Activated CD8-positive, alpha-beta T cell treated with anti-CD3 and anti-CD28 coated beads for 36 hours (primary cell): ENCODE results near the gene MMP19. TPM values are rescaled to one million over a fixed set of nuclear protein-coding genes. Genes with fewer than 3 reads are reported as not detected.

ENCODE experiments used
- ATAC-seq: fragments of 200-7000 bp; cut with Tn5 transposase; one replicate; pipeline ENCODE4 v1.10.0; 2021; ENCODE audit warnings: mild to moderate bottlenecking, moderate library complexity
- CTCF ChIA-PET: fragments of 350-600 bp; sonication (Branson Sonifier 250); formaldehyde crosslinking; loops from one replicate; lab custom pipeline; 2021; ENCODE audit warnings: antibody characterized with exemption; lab: Charles Lee
- POLR2A ChIA-PET: fragments of 350-600 bp; sonication (Branson Sonifier 250); formaldehyde crosslinking; loops from one replicate; lab custom pipeline; 2021; ENCODE audit warnings: antibody characterized with exemption; lab: Charles Lee
- DNase-seq: peaks from one replicate; pipeline ENCODE4 v3.0.0-alpha.2; 2020
- H3K27ac Mint-ChIP-seq: one replicate; pipeline ENCODE4 v1.8.0; 2021; ENCODE audit warnings: mild to moderate bottlenecking, mixed read lengths
- H3K27me3 Mint-ChIP-seq: one replicate; pipeline ENCODE4 v1.8.0; 2021; ENCODE audit warnings: mixed read lengths
- H3K36me3 Mint-ChIP-seq: one replicate; pipeline ENCODE4 v1.8.0; 2021; ENCODE audit warnings: low read depth, mixed read lengths
- H3K4me1 Mint-ChIP-seq: one replicate; pipeline ENCODE4 v1.8.0; 2021; ENCODE audit warnings: low read depth, mixed read lengths
- H3K4me3 Mint-ChIP-seq: one replicate; pipeline ENCODE4 v1.8.0; 2021; ENCODE audit warnings: mild to moderate bottlenecking, moderate library complexity, mixed read lengths
- H3K9me3 Mint-ChIP-seq: one replicate; pipeline ENCODE4 v1.8.0; 2021; ENCODE audit warnings: mixed read lengths
- intact Hi-C: fragments of 100-400 bp; cut with micrococcal nuclease; formaldehyde crosslinking; loops from one replicate; pipeline ENCODE4 v1.10.0; 2022
- total RNA-seq, 2 experiments: library from RNA; stranded (reverse); gene quantifications; one replicate each; pipeline ENCODE4 v1.2.3, GENCODE V29; 2021
- TF ChIP-seq, protein P1 (sequence below): fragments of 200-600 bp; IDR thresholded peaks from one replicate; pipeline ENCODE4 v1.8.0; 2022; ENCODE audit warnings: antibody characterized with exemption, mild to moderate bottlenecking

The MMP19 gene
- total RNA-seq, 2 experiments from 2014 or later, result not detected

DNA sequence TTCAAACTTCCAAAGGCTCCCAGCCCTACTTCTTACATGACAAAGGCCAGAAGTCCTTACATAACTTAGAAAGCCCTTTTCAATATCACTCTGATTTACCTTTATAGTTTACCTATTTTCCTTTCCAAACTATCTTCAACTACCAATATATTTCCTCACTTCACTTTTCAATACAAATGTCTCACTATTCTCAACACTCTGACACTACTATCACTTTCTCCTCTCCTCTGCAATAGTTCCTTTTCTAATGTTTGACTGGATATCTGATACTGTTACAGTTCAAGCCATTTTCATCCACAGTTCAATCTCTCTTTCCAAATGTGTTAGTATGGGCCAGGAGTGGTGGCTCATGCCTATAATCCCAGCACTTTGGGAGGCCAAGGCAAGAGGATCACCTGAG is 28.5 kb downstream of the MMP19 start:
- POLR2A ChIA-PET, result interaction anchor here (1.2 kb wide), 2 partner anchors 15 to 67 kb away, joined by 3 to 6 read pairs; partner anchors contain the start of gene DNAJC14
- TF ChIP-seq, protein P1, sequence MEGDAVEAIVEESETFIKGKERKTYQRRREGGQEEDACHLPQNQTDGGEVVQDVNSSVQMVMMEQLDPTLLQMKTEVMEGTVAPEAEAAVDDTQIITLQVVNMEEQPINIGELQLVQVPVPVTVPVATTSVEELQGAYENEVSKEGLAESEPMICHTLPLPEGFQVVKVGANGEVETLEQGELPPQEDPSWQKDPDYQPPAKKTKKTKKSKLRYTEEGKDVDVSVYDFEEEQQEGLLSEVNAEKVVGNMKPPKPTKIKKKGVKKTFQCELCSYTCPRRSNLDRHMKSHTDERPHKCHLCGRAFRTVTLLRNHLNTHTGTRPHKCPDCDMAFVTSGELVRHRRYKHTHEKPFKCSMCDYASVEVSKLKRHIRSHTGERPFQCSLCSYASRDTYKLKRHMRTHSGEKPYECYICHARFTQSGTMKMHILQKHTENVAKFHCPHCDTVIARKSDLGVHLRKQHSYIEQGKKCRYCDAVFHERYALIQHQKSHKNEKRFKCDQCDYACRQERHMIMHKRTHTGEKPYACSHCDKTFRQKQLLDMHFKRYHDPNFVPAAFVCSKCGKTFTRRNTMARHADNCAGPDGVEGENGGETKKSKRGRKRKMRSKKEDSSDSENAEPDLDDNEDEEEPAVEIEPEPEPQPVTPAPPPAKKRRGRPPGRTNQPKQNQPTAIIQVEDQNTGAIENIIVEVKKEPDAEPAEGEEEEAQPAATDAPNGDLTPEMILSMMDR, result no peak
- Mint-ChIP-seq H3K4me3 (no peak overlapping the region), H3K4me1 (peaks cover 46% of the 10 kb centered on the region), H3K27me3 (no peaks in the 10 kb centered on the region), H3K36me3 (peaks cover 22% of the 10 kb centered on the region), H3K27ac (peak overlapping the region; percentile 13), H3K9me3 (no peaks in the 10 kb centered on the region)
- intact Hi-C loops, result no loop called here
- CTCF ChIA-PET, result interaction anchor here (0.9 to 2.3 kb wide), 4 partner anchors 76 to 126 kb away, joined by 3 to 13 read pairs (median 4); no protein-coding TSS in a partner anchor
- ATAC-seq (no peak), DNase-seq (no peak)

DNA sequence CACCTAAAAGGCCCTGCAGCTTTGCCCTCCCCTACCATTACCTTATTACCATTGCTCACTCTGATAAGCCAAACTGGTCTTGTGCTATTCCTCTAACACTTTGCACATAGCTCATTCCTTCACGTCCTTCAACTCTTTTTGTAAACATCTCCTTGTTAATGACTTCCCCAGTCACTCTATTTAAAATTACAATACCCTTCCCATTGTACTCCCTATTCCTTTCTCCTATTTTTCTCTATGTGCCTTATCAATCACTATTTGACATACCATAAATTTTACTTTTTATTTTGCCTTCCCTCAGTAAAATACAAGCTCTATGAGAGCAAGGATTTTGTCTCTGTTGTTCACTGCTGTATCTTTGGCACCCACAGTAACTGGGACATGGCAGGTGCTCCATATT is 30.6 kb downstream of the MMP19 start:
- ChIA-PET CTCF (interaction anchor here (0.6 to 2.3 kb wide), 8 partner anchors 11 to 444 kb away, joined by 3 to 13 read pairs (median 4); no protein-coding TSS in a partner anchor), POLR2A (interaction anchor here (1.0 to 1.4 kb wide), 5 partner anchors 9 to 187 kb away, joined by 3 to 4 read pairs (median 3); no protein-coding TSS in a partner anchor)
- no peak for ATAC-seq
- intact Hi-C loops, result no loop called here
- no peak overlapping the region for H3K4me3 Mint-ChIP-seq
- no peaks in the 10 kb centered on the region for H3K9me3 Mint-ChIP-seq
- H3K36me3 Mint-ChIP-seq, result peaks cover 30% of the 10 kb centered on the region
- TF ChIP-seq, protein P1, result no peak
- H3K27me3 Mint-ChIP-seq, result no peaks in the 10 kb centered on the region
- no peak for DNase-seq
- peaks cover 38% of the 10 kb centered on the region for H3K4me1 Mint-ChIP-seq
- H3K27ac Mint-ChIP-seq, result no peak overlapping the region

DNA sequence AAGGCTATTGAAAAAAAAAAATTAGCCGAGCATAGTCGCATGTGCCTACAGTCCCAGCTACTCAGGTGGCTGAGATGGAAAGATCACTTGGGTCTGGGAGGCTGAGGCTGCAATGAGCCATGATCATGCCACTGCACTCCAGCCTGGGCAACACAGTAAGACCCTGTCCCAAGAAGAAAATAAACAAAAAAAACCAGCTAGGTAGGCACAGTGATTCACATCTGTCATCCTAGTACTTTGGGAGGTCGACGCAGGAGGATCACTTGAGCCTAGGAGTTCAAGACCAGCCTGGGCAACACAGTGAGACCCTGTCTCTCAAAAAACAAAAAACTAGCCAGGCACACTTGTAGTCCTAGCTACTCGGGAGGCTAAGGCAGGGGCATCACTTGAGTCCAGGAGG is 33.5 kb downstream of the MMP19 start:
- ChIA-PET CTCF (interaction anchor here (0.7 to 1.3 kb wide), 2 partner anchors 16 to 130 kb away, joined by 3 to 4 read pairs; no protein-coding TSS in a partner anchor), POLR2A (interaction anchor here (1.3 kb wide), 1 partner anchor 20 kb away, joined by 4 read pairs; the partner anchor contains the start of gene DNAJC14)
- H3K36me3 Mint-ChIP-seq, result peaks cover 26% of the 10 kb centered on the region
- no peak overlapping the region for H3K27ac Mint-ChIP-seq
- no peak for ATAC-seq
- peaks cover 32% of the 10 kb centered on the region for H3K4me1 Mint-ChIP-seq
- no peak for DNase-seq
- H3K4me3 Mint-ChIP-seq, result no peak overlapping the region
- H3K27me3 Mint-ChIP-seq, result no peaks in the 10 kb centered on the region
- TF ChIP-seq, protein P1, result no peak
- intact Hi-C loops, result no loop called here
- no peaks in the 10 kb centered on the region for H3K9me3 Mint-ChIP-seq

DNA sequence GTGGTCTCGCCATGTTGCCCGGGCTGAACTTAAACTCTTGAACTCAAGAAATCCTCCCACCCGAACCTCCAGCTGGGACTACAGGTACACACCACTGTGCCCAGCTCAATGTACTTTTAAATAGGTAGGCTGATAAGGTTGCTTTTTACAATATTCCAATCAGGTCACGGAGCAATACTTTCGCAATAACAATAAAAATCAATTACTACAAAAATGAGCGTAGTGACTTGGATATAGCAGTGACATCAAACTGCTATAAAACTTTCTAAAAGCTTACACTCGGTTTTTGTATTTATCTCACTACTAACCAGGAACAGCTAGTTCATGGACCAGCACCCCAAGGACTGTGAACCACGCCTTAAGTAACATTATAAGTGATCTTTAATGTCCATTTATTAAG is 35.8 kb downstream of the MMP19 start:
- no peak for ATAC-seq
- Mint-ChIP-seq H3K4me3 (no peak overlapping the region), H3K27ac (no peak overlapping the region), H3K36me3 (peaks cover 25% of the 10 kb centered on the region), H3K4me1 (peaks cover 19% of the 10 kb centered on the region), H3K27me3 (no peaks in the 10 kb centered on the region), H3K9me3 (no peaks in the 10 kb centered on the region)
- intact Hi-C loops, result no loop called here
- TF ChIP-seq, protein P1, result no peak
- POLR2A ChIA-PET, result interaction anchor here (1.2 kb wide), 1 partner anchor 11 kb away, joined by 4 read pairs; the partner anchor contains the start of genes ORMDL2 and SARNP
- no peak for DNase-seq
- CTCF ChIA-PET, result no interaction called here

DNA sequence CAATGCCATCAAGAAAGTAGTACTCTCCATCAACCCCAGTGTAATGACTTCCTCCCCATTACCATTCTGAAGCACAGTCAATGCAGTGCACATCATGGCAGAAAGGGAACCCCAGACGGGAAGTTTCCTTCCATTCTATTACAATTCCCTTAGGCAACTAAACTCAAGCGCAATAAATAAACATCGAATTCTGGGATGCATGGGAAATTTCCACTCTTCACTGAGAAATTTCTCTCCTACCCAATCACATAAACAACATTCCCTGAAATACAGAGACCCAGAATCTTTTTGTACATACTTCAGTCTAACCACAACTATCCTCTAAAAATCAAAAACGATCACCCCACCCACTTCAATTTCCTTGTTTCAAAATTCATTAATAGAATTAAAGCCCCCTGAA is 45.2 kb downstream of the MMP19 start:
- Mint-ChIP-seq H3K27me3 (no peaks in the 10 kb centered on the region), H3K36me3 (peaks cover 40% of the 10 kb centered on the region), H3K9me3 (no peaks in the 10 kb centered on the region), H3K27ac (no peak overlapping the region), H3K4me3 (no peak overlapping the region), H3K4me1 (peaks cover 17% of the 10 kb centered on the region)
- intact Hi-C loops, result no loop called here
- DNase-seq, result no peak
- ChIA-PET POLR2A (interaction anchor here (0.7 to 1.0 kb wide), 3 partner anchors 10 to 59 kb away, joined by 3 to 4 read pairs (median 3); no protein-coding TSS in a partner anchor), CTCF (interaction anchor here (1.2 to 6.3 kb wide), 9 partner anchors 9 to 198 kb away, joined by 3 to 66 read pairs (median 6); no protein-coding TSS in a partner anchor)
- TF ChIP-seq, protein P1, result no peak
- ATAC-seq, result no peak
